ENCODE measurements around the gene HAPLN3.

- TF ChIP-seq CTCF (IDR thresholded peaks at IDR 0.05; ENCODE audit: extremely low read depth in 1 of 2, insufficient read depth in 1 of 2, low read depth in 1 of 2, low read length in 2 of 2) = no peak
- TF ChIP-seq POLR2AphosphoS5 (IDR thresholded peaks at IDR 0.05; ENCODE audit: insufficient read depth, low read depth, low read length) = no peak
These were observed 17.9 kb downstream of the HAPLN3 start for GRCh38 chr15:88877415-88877814.
